HEK293 (cell line): ENCODE results near the gene POLN.

Experiments
- CTCF ChIA-PET: fragments of 350-600 bp; formaldehyde crosslinking; extraction: SDS; loops from one replicate; lab custom pipeline; 2021; ENCODE audit warnings: antibody characterized with exemption; lab: Yijun Ruan, JAX
- POLR2A ChIA-PET: fragments of 300-600 bp; formaldehyde crosslinking; extraction: SDS; loops from one replicate; lab custom pipeline; 2020; ENCODE audit warnings: antibody characterized with exemption, inconsistent platforms; lab: Yijun Ruan, JAX
- H3K27ac ChIP-seq: fragments of 200-500 bp; sonication (Bioruptor generic); 2 replicates; pipeline ENCODE4 v1.5.1; 2014; ENCODE audit warnings: low read depth, low read length, control low read depth, inconsistent platforms; ENCODE audit errors: extremely low read depth
- H3K36me3 ChIP-seq, 2 experiments: fragments of 200-500 bp in 1 of 2; sonication (Bioruptor generic) in 1 of 2; 1 replicate in 1 of 2; 2 replicates in 1 of 2; pipeline ENCODE4 v1.5.1; 2014 to 2017; ENCODE audit warnings: inconsistent platforms in 2 of 2, low read length in 2 of 2; ENCODE audit not compliant: control insufficient read depth in 2 of 2, insufficient read depth in 1 of 2
- H3K4me1 ChIP-seq: fragments of 200-500 bp; sonication (Bioruptor generic); 2 replicates; pipeline ENCODE4 v1.5.1; 2014; ENCODE audit warnings: mild to moderate bottlenecking, low read length, inconsistent platforms; ENCODE audit not compliant: control insufficient read depth, insufficient read depth
- H3K4me3 ChIP-seq: 2 replicates; pipeline ENCODE4 v1.5.1; 2011; ENCODE audit warnings: low read depth, mild to moderate bottlenecking, control low read depth, low read length, moderate library complexity
- H3K9me3 ChIP-seq: fragments of 200-500 bp; sonication (Bioruptor generic); 2 replicates; pipeline ENCODE4 v1.5.1; 2014; ENCODE audit warnings: low read depth, low read length, inconsistent platforms; ENCODE audit not compliant: control insufficient read depth, insufficient read depth
- CTCF ChIP-seq: fragments of 450-650 bp; formaldehyde crosslinking; IDR thresholded peaks from 2 replicates; pipeline ENCODE4 v1.5.1; 2016; ENCODE audit warnings: missing biosample characterization, missing genetic modification characterization
- GLIS1 ChIP-seq: fragments of 450-650 bp; formaldehyde crosslinking; IDR thresholded peaks from 2 replicates; pipeline ENCODE4 v1.5.1; 2016; ENCODE audit warnings: missing biosample characterization, missing genetic modification characterization
- PATZ1 ChIP-seq: fragments of 450-650 bp; formaldehyde crosslinking; IDR thresholded peaks from 2 replicates; pipeline ENCODE4 v1.5.1; 2016; ENCODE audit warnings: missing biosample characterization, missing genetic modification characterization
- SCRT1 ChIP-seq: fragments of 450-650 bp; formaldehyde crosslinking; IDR thresholded peaks from 2 replicates; pipeline ENCODE4 v1.5.1; 2016; ENCODE audit warnings: missing biosample characterization, missing genetic modification characterization, borderline replicate concordance
- SP7 ChIP-seq: fragments of 450-650 bp; formaldehyde crosslinking; IDR thresholded peaks from 2 replicates; pipeline ENCODE4 v1.5.1; 2016; ENCODE audit warnings: missing biosample characterization, missing genetic modification characterization
- ZNF23 ChIP-seq: fragments of 450-650 bp; formaldehyde crosslinking; IDR thresholded peaks from 2 replicates; pipeline ENCODE4 v1.5.1; 2016; ENCODE audit warnings: missing biosample characterization, missing genetic modification characterization, borderline replicate concordance
- ZNF239 ChIP-seq: fragments of 450-650 bp; formaldehyde crosslinking; IDR thresholded peaks from 2 replicates; pipeline ENCODE4 v1.5.1; 2016; ENCODE audit warnings: missing biosample characterization, missing genetic modification characterization
- ZNF366 ChIP-seq: fragments of 450-650 bp; formaldehyde crosslinking; conservative IDR thresholded peaks from 2 replicates; pipeline ENCODE4 v1.5.1; 2016; ENCODE audit warnings: missing biosample characterization, missing genetic modification characterization
- ZNF473 ChIP-seq: fragments of 450-650 bp; formaldehyde crosslinking; IDR thresholded peaks from 2 replicates; pipeline ENCODE4 v1.5.1; 2017; ENCODE audit warnings: missing biosample characterization, missing genetic modification characterization
- ZNF513 ChIP-seq: fragments of 450-650 bp; IDR thresholded peaks from 2 replicates; pipeline ENCODE4 v1.5.1; 2018; ENCODE audit warnings: missing biosample characterization, missing genetic modification characterization
- ZNF560 ChIP-seq: fragments of 450-650 bp; formaldehyde crosslinking; IDR thresholded peaks from 2 replicates; pipeline ENCODE4 v1.5.1; 2017; ENCODE audit warnings: missing biosample characterization, missing genetic modification characterization, borderline replicate concordance
- ZNF596 ChIP-seq: fragments of 450-650 bp; IDR thresholded peaks from 2 replicates; pipeline ENCODE4 v1.5.0; 2018; ENCODE audit warnings: missing biosample characterization, mild to moderate bottlenecking, missing genetic modification characterization, moderate library complexity
- ZNF623 ChIP-seq: fragments of 450-650 bp; formaldehyde crosslinking; IDR thresholded peaks from 2 replicates; pipeline ENCODE4 v1.5.1; 2016; ENCODE audit warnings: missing biosample characterization, missing genetic modification characterization
- ZNF624 ChIP-seq: fragments of 450-650 bp; formaldehyde crosslinking; IDR thresholded peaks from 2 replicates; pipeline ENCODE4 v1.5.1; 2017; ENCODE audit warnings: missing biosample characterization, missing genetic modification characterization
- ZNF626 ChIP-seq: fragments of 450-650 bp; sonication (Bioruptor Pico); formaldehyde crosslinking; IDR thresholded peaks from 2 replicates; pipeline ENCODE4 v1.5.1; 2018; ENCODE audit warnings: missing biosample characterization, missing genetic modification characterization, inconsistent platforms
- ZNF692 ChIP-seq: fragments of 450-650 bp; formaldehyde crosslinking; IDR thresholded peaks from 2 replicates; pipeline ENCODE4 v1.5.1; 2016; ENCODE audit warnings: missing biosample characterization, missing genetic modification characterization
- ZNF777 ChIP-seq: fragments of 450-650 bp; formaldehyde crosslinking; IDR thresholded peaks from 2 replicates; pipeline ENCODE4 v1.5.1; 2017; ENCODE audit warnings: missing biosample characterization, missing genetic modification characterization, borderline replicate concordance
- ZSCAN4 ChIP-seq: fragments of 450-650 bp; formaldehyde crosslinking; IDR thresholded peaks from 2 replicates; pipeline ENCODE4 v1.5.1; 2017; ENCODE audit warnings: missing biosample characterization, missing genetic modification characterization

The POLN gene

GRCh38 chr4:2262145-2262943 lies 20.4 kb upstream of the POLN start (continued):
- peak; percentile 37; the same call in 1 of the 2 replicates for TF ChIP-seq PATZ1 (tag by site-specific recombination)
- TF ChIP-seq GLIS1: peak; percentile 69
- peak; percentile 66 for TF ChIP-seq ZNF692
- no peak for TF ChIP-seq ZNF513 (tag by site-specific recombination)
- no peak for TF ChIP-seq ZNF473 (tag by site-specific recombination)
- no peak for TF ChIP-seq ZNF624 (tag by site-specific recombination)
- no peak for TF ChIP-seq ZNF623
- TF ChIP-seq SP7 (tag by site-specific recombination): peak; percentile 39; the same call in 1 of the 2 replicates

- ChIA-PET POLR2A (interaction anchor here (0.5 to 1.6 kb wide), 11 partner anchors 17 to 537 kb away, joined by 3 to 6 read pairs (median 3); partner anchors contain the start of genes CFAP99, HAUS3, POLN and RNF4), CTCF (no interaction called here)
- Histone ChIP-seq H3K27ac (peak within 1 kb of the TSS; percentile 88; the same call in 1 of the 2 replicates), H3K9me3 (no peaks in the 10 kb centered on the region), H3K36me3 (peaks cover 0 to 38% of the 10 kb centered on the region in 2 experiments; a peak in 1 of 3 replicates), H3K4me3 (peak within 1 kb of the TSS; percentile 64), H3K4me1 (no peaks in the 10 kb centered on the region)
- no peak for TF ChIP-seq ZNF239
- 0 out of 2 replicates have a peak, but pooled peaks have one; percentile 9 for TF ChIP-seq ZNF596 (tag by site-specific recombination)
- no peak for TF ChIP-seq ZSCAN4
- TF ChIP-seq ZNF366: no peak
- no peak for TF ChIP-seq SCRT1 (tag by site-specific recombination)
Observed at GRCh38 chr4:2261853-2262144, 19.9 kb upstream of the POLN start, which contains the start of gene MXD4. Gene MXD4 (minus strand): TSS chr4:2262109. CDS start chr4:2261980, 129 bp downstream.

- Histone ChIP-seq H3K36me3 (peaks cover 0 to 43% of the 10 kb centered on the region in 2 experiments; a peak in 1 of 3 replicates), H3K9me3 (no peaks in the 10 kb centered on the region), H3K27ac (peak overlapping the region; percentile 88; the same call in 1 of the 2 replicates), H3K4me3 (peak overlapping the region; percentile 64), H3K4me1 (no peaks in the 10 kb centered on the region)
- CTCF ChIA-PET: no interaction called here
- POLR2A ChIA-PET: interaction anchor here (1.0 to 1.6 kb wide), 3 partner anchors 19 to 208 kb away, joined by 3 to 6 read pairs (median 6); partner anchors contain the start of genes CFAP99, HAUS3, POLN and RNF4
- TF ChIP-seq ZNF777 (tag by site-specific recombination) (no peak), CTCF (no peak), ZNF626 (tag by site-specific recombination) (no peak), ZNF23 (tag by site-specific recombination) (no peak), ZNF560 (tag by site-specific recombination) (no peak), PATZ1 (tag by site-specific recombination) (peak; percentile 39; the same call in 1 of the 2 replicates), ZNF623 (no peak)
Observed at GRCh38 chr4:2261110-2261852, 19.4 kb upstream of the POLN start.
